HEK293 (cell line): ENCODE measurements around the gene TKTL1.

Experiments used
- CTCF ChIA-PET: fragments of 350-600 bp; formaldehyde crosslinking; extraction: SDS; loops from one replicate; lab custom pipeline; 2021; ENCODE audit warnings: antibody characterized with exemption; lab: Yijun Ruan, JAX
- POLR2A ChIA-PET: fragments of 300-600 bp; formaldehyde crosslinking; extraction: SDS; loops from one replicate; lab custom pipeline; 2020; ENCODE audit warnings: antibody characterized with exemption, inconsistent platforms; lab: Yijun Ruan, JAX
- H3K27ac ChIP-seq: fragments of 200-500 bp; sonication (Bioruptor generic); 2 replicates; pipeline ENCODE4 v1.5.1; 2014; ENCODE audit warnings: low read depth, low read length, control low read depth, inconsistent platforms; ENCODE audit errors: extremely low read depth
- H3K36me3 ChIP-seq, 2 experiments: fragments of 200-500 bp in 1 of 2; sonication (Bioruptor generic) in 1 of 2; 1 replicate in 1 of 2; 2 replicates in 1 of 2; pipeline ENCODE4 v1.5.1; 2014 to 2017; ENCODE audit warnings: inconsistent platforms in 2 of 2, low read length in 2 of 2; ENCODE audit not compliant: control insufficient read depth in 2 of 2, insufficient read depth in 1 of 2
- H3K4me1 ChIP-seq: fragments of 200-500 bp; sonication (Bioruptor generic); 2 replicates; pipeline ENCODE4 v1.5.1; 2014; ENCODE audit warnings: mild to moderate bottlenecking, low read length, inconsistent platforms; ENCODE audit not compliant: control insufficient read depth, insufficient read depth
- H3K4me3 ChIP-seq: 2 replicates; pipeline ENCODE4 v1.5.1; 2011; ENCODE audit warnings: low read depth, mild to moderate bottlenecking, control low read depth, low read length, moderate library complexity
- H3K9me3 ChIP-seq: fragments of 200-500 bp; sonication (Bioruptor generic); 2 replicates; pipeline ENCODE4 v1.5.1; 2014; ENCODE audit warnings: low read depth, low read length, inconsistent platforms; ENCODE audit not compliant: control insufficient read depth, insufficient read depth
- EGR2 ChIP-seq: fragments of 450-650 bp; formaldehyde crosslinking; IDR thresholded peaks from 2 replicates; pipeline ENCODE4 v1.5.1; 2016; ENCODE audit warnings: low read depth, missing biosample characterization, missing genetic modification characterization
- GLIS1 ChIP-seq: fragments of 450-650 bp; formaldehyde crosslinking; IDR thresholded peaks from 2 replicates; pipeline ENCODE4 v1.5.1; 2016; ENCODE audit warnings: missing biosample characterization, missing genetic modification characterization
- KLF1 ChIP-seq: fragments of 450-650 bp; formaldehyde crosslinking; IDR thresholded peaks from 2 replicates; pipeline ENCODE4 v1.5.1; 2016; ENCODE audit warnings: missing biosample characterization, missing genetic modification characterization
- SCRT2 ChIP-seq: fragments of 450-650 bp; formaldehyde crosslinking; IDR thresholded peaks from 2 replicates; pipeline ENCODE4 v1.5.1; 2016; ENCODE audit warnings: missing biosample characterization, missing genetic modification characterization
- SP3 ChIP-seq: fragments of 450-650 bp; formaldehyde crosslinking; IDR thresholded peaks from 2 replicates; pipeline ENCODE4 v1.5.1; 2016; ENCODE audit warnings: missing biosample characterization, missing genetic modification characterization
- TRIM28 ChIP-seq: IDR thresholded peaks from 2 replicates; pipeline ENCODE4 v1.6.1; 2011; ENCODE audit warnings: low read length, control low read depth, borderline replicate concordance
- ZFP37 ChIP-seq: fragments of 450-650 bp; formaldehyde crosslinking; IDR thresholded peaks from 2 replicates; pipeline ENCODE4 v1.5.1; 2016; ENCODE audit warnings: missing biosample characterization, missing genetic modification characterization
- ZIC2 ChIP-seq: fragments of 450-650 bp; formaldehyde crosslinking; IDR thresholded peaks from 2 replicates; pipeline ENCODE4 v1.5.1; 2016; ENCODE audit warnings: missing biosample characterization, missing genetic modification characterization
- ZNF157 ChIP-seq: fragments of 450-650 bp; formaldehyde crosslinking; IDR thresholded peaks from 2 replicates; pipeline ENCODE4 v1.5.1; 2016; ENCODE audit warnings: missing biosample characterization, missing genetic modification characterization
- ZNF2 ChIP-seq: fragments of 450-650 bp; formaldehyde crosslinking; IDR thresholded peaks from 2 replicates; pipeline ENCODE4 v1.5.1; 2016; ENCODE audit warnings: missing biosample characterization, missing genetic modification characterization
- ZNF239 ChIP-seq: fragments of 450-650 bp; formaldehyde crosslinking; IDR thresholded peaks from 2 replicates; pipeline ENCODE4 v1.5.1; 2016; ENCODE audit warnings: missing biosample characterization, missing genetic modification characterization
- ZNF335 ChIP-seq: fragments of 450-650 bp; formaldehyde crosslinking; conservative IDR thresholded peaks from 2 replicates; pipeline ENCODE4 v1.5.1; 2016; ENCODE audit warnings: missing biosample characterization, missing genetic modification characterization
- ZNF391 ChIP-seq: fragments of 450-650 bp; formaldehyde crosslinking; IDR thresholded peaks from 2 replicates; pipeline ENCODE4 v1.5.1; 2016; ENCODE audit warnings: low read depth, missing biosample characterization, missing genetic modification characterization, borderline replicate concordance
- ZNF521 ChIP-seq: fragments of 450-650 bp; formaldehyde crosslinking; IDR thresholded peaks from 2 replicates; pipeline ENCODE4 v1.5.1; 2017; ENCODE audit warnings: missing biosample characterization, mild to moderate bottlenecking, missing genetic modification characterization
- TF ChIP-seq, protein P1 (sequence below): fragments of 450-650 bp; formaldehyde crosslinking; optimal IDR thresholded peaks from 2 replicates; pipeline ENCODE3; 2016; ENCODE audit warnings: missing biosample characterization, mild to moderate bottlenecking, missing genetic modification characterization
- TF ChIP-seq, protein P2 (sequence below): fragments of 450-650 bp; formaldehyde crosslinking; IDR thresholded peaks from 2 replicates; pipeline ENCODE4 v1.5.1; 2016; ENCODE audit warnings: missing biosample characterization, missing genetic modification characterization
- TF ChIP-seq, protein P3 (sequence below): fragments of 450-650 bp; formaldehyde crosslinking; IDR thresholded peaks from 2 replicates; pipeline ENCODE4 v1.5.1; 2016; ENCODE audit warnings: missing biosample characterization, missing genetic modification characterization
- TF ChIP-seq, protein P4 (sequence below): fragments of 450-650 bp; formaldehyde crosslinking; IDR thresholded peaks from 2 replicates; pipeline ENCODE4 v1.5.1; 2016; ENCODE audit warnings: missing biosample characterization, missing genetic modification characterization
- TF ChIP-seq, protein P5 (sequence below): fragments of 450-650 bp; formaldehyde crosslinking; IDR thresholded peaks from 2 replicates; pipeline ENCODE4 v1.5.1; 2016; ENCODE audit warnings: missing biosample characterization, missing genetic modification characterization
- TF ChIP-seq, protein P6 (sequence below): fragments of 450-650 bp; formaldehyde crosslinking; IDR thresholded peaks from 2 replicates; pipeline ENCODE4 v1.5.0; 2017; ENCODE audit warnings: missing biosample characterization, missing genetic modification characterization, borderline replicate concordance
- TF ChIP-seq, protein P7 (sequence below): fragments of 450-650 bp; formaldehyde crosslinking; IDR thresholded peaks from 2 replicates; pipeline ENCODE4 v1.5.1; 2016; ENCODE audit warnings: missing biosample characterization, missing genetic modification characterization

The TKTL1 gene

DNA sequence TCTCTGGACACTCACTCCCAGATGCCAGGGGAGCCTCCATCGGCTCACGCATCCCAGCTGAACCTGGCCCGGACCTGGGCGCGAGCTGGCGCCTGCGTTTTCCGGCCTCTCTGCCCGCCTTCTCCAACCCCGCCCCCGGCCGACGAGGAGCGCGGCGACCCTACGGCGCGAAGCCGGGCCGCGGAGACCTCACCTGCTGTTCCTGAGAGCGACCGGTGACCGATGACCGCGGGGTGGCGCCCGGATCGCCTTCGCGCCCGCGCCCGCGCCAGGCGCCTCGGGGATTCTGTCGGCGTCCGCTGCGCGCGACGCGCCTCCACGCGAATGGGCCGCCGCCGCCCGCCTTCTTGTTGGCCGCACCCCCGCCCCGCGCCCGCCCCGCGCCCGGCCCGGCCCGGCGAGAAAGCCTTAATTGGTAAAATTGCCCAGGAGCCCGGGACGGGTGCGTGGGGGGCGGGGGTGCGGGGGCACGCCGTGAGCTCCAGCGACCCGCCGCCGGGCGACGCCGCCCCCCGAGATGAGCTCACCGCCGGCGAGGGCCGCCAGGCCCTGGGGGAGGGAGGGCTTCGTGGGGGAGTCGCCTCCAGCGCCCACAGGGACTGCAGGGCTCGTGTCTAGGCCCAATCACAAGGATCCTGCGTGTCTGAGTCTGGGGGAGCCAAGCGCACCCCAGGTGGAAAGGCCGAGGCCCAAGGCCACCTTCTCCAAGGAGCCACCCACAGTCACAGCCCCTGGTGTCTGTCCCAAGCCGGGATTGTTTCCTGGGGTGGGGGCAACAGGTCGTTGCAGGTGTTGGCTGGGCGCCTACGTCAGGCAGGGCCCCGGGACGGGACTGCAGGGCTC lies 78.9 kb downstream of the TKTL1 start, which contains the start of gene FLNA:
FLNA (minus strand) TSS at position 322 of the 843 bp plus-strand sequence. CDS start 3,389 bp downstream, outside the sequence.
- POLR2A ChIA-PET = interaction anchor here (1.4 to 2.4 kb wide), 5 partner anchors 9 to 153 kb away, joined by 3 to 19 read pairs (median 8); partner anchors contain the start of genes RPL10 and SLC10A3
- no peaks in the 10 kb centered on the region for H3K9me3 ChIP-seq
- peak within 1 kb of the TSS; percentile 42 for H3K4me3 ChIP-seq
- peaks cover 0 to 6% of the 10 kb centered on the region in 2 experiments; a peak in 1 of 3 replicates for H3K36me3 ChIP-seq
- peaks cover 15% of the 10 kb centered on the region for H3K4me1 ChIP-seq
- CTCF ChIA-PET = interaction anchor here (0.9 to 3.8 kb wide), 9 partner anchors 8 to 361 kb away, joined by 3 to 29 read pairs (median 4); no protein-coding TSS in a partner anchor
- peak within 1 kb of the TSS; percentile 66 for H3K27ac ChIP-seq
- TF ChIP-seq, protein P1, sequence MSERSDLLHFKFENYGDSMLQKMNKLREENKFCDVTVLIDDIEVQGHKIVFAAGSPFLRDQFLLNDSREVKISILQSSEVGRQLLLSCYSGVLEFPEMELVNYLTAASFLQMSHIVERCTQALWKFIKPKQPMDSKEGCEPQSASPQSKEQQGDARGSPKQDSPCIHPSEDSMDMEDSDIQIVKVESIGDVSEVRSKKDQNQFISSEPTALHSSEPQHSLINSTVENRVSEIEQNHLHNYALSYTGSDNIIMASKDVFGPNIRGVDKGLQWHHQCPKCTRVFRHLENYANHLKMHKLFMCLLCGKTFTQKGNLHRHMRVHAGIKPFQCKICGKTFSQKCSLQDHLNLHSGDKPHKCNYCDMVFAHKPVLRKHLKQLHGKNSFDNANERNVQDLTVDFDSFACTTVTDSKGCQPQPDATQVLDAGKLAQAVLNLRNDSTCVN (tag by site-specific recombination) = peak; percentile 76
- TF ChIP-seq, protein P2, sequence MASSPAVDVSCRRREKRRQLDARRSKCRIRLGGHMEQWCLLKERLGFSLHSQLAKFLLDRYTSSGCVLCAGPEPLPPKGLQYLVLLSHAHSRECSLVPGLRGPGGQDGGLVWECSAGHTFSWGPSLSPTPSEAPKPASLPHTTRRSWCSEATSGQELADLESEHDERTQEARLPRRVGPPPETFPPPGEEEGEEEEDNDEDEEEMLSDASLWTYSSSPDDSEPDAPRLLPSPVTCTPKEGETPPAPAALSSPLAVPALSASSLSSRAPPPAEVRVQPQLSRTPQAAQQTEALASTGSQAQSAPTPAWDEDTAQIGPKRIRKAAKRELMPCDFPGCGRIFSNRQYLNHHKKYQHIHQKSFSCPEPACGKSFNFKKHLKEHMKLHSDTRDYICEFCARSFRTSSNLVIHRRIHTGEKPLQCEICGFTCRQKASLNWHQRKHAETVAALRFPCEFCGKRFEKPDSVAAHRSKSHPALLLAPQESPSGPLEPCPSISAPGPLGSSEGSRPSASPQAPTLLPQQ (tag by site-specific recombination) = 0 out of 2 replicates have a peak, but pooled peaks have one; percentile 7
- TF ChIP-seq SCRT2 (tag by site-specific recombination) (peak; percentile 100), ZNF391 (tag by site-specific recombination) (peak; percentile 46; the same call in 1 of the 2 replicates), GLIS1 (tag by site-specific recombination) (peak; percentile 99), ZNF157 (tag by site-specific recombination) (no peak), KLF1 (tag by site-specific recombination) (peak; percentile 43), ZNF521 (tag by site-specific recombination) (no peak), ZFP37 (tag by site-specific recombination) (0 out of 2 replicates have a peak, but pooled peaks have one; percentile 20), SP3 (tag by site-specific recombination) (peak; percentile 39; the same call in 1 of the 2 replicates), ZNF239 (no peak), ZNF335 (tag by site-specific recombination) (peak; percentile 95), ZNF2 (tag by site-specific recombination) (peak; percentile 19; the same call in 1 of the 2 replicates), ZIC2 (tag by site-specific recombination) (peak; percentile 82), EGR2 (peak; percentile 65), TRIM28 (no peak)
- TF ChIP-seq, protein P3, sequence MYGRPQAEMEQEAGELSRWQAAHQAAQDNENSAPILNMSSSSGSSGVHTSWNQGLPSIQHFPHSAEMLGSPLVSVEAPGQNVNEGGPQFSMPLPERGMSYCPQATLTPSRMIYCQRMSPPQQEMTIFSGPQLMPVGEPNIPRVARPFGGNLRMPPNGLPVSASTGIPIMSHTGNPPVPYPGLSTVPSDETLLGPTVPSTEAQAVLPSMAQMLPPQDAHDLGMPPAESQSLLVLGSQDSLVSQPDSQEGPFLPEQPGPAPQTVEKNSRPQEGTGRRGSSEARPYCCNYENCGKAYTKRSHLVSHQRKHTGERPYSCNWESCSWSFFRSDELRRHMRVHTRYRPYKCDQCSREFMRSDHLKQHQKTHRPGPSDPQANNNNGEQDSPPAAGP (tag by site-specific recombination) = peak; percentile 64; the same call in 1 of the 2 replicates
- TF ChIP-seq, protein P4, sequence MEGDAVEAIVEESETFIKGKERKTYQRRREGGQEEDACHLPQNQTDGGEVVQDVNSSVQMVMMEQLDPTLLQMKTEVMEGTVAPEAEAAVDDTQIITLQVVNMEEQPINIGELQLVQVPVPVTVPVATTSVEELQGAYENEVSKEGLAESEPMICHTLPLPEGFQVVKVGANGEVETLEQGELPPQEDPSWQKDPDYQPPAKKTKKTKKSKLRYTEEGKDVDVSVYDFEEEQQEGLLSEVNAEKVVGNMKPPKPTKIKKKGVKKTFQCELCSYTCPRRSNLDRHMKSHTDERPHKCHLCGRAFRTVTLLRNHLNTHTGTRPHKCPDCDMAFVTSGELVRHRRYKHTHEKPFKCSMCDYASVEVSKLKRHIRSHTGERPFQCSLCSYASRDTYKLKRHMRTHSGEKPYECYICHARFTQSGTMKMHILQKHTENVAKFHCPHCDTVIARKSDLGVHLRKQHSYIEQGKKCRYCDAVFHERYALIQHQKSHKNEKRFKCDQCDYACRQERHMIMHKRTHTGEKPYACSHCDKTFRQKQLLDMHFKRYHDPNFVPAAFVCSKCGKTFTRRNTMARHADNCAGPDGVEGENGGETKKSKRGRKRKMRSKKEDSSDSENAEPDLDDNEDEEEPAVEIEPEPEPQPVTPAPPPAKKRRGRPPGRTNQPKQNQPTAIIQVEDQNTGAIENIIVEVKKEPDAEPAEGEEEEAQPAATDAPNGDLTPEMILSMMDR (tag by site-specific recombination) = peak; percentile 38; the same call in 1 of the 2 replicates
- TF ChIP-seq, protein P5, sequence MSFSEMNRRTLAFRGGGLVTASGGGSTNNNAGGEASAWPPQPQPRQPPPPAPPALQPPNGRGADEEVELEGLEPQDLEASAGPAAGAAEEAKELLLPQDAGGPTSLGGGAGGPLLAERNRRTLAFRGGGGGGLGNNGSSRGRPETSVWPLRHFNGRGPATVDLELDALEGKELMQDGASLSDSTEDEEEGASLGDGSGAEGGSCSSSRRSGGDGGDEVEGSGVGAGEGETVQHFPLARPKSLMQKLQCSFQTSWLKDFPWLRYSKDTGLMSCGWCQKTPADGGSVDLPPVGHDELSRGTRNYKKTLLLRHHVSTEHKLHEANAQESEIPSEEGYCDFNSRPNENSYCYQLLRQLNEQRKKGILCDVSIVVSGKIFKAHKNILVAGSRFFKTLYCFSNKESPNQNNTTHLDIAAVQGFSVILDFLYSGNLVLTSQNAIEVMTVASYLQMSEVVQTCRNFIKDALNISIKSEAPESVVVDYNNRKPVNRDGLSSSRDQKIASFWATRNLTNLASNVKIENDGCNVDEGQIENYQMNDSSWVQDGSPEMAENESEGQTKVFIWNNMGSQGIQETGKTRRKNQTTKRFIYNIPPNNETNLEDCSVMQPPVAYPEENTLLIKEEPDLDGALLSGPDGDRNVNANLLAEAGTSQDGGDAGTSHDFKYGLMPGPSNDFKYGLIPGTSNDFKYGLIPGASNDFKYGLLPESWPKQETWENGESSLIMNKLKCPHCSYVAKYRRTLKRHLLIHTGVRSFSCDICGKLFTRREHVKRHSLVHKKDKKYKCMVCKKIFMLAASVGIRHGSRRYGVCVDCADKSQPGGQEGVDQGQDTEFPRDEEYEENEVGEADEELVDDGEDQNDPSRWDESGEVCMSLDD (tag by site-specific recombination) = peak; percentile 16; the same call in 1 of the 2 replicates
- TF ChIP-seq, protein P6, sequence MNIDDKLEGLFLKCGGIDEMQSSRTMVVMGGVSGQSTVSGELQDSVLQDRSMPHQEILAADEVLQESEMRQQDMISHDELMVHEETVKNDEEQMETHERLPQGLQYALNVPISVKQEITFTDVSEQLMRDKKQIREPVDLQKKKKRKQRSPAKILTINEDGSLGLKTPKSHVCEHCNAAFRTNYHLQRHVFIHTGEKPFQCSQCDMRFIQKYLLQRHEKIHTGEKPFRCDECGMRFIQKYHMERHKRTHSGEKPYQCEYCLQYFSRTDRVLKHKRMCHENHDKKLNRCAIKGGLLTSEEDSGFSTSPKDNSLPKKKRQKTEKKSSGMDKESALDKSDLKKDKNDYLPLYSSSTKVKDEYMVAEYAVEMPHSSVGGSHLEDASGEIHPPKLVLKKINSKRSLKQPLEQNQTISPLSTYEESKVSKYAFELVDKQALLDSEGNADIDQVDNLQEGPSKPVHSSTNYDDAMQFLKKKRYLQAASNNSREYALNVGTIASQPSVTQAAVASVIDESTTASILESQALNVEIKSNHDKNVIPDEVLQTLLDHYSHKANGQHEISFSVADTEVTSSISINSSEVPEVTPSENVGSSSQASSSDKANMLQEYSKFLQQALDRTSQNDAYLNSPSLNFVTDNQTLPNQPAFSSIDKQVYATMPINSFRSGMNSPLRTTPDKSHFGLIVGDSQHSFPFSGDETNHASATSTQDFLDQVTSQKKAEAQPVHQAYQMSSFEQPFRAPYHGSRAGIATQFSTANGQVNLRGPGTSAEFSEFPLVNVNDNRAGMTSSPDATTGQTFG (tag by site-specific recombination) = no peak
- TF ChIP-seq, protein P7, sequence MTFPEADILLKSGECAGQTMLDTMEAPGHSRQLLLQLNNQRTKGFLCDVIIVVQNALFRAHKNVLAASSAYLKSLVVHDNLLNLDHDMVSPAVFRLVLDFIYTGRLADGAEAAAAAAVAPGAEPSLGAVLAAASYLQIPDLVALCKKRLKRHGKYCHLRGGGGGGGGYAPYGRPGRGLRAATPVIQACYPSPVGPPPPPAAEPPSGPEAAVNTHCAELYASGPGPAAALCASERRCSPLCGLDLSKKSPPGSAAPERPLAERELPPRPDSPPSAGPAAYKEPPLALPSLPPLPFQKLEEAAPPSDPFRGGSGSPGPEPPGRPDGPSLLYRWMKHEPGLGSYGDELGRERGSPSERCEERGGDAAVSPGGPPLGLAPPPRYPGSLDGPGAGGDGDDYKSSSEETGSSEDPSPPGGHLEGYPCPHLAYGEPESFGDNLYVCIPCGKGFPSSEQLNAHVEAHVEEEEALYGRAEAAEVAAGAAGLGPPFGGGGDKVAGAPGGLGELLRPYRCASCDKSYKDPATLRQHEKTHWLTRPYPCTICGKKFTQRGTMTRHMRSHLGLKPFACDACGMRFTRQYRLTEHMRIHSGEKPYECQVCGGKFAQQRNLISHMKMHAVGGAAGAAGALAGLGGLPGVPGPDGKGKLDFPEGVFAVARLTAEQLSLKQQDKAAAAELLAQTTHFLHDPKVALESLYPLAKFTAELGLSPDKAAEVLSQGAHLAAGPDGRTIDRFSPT = 0 out of 2 replicates have a peak, but pooled peaks have one; percentile 8
